H9 (cell line): ENCODE data around the gene PLA2G2C. TPM values are rescaled to one million over a fixed set of nuclear protein-coding genes. Genes with fewer than 3 reads are reported as not detected.

Experiments
- DNase-seq: peaks from one replicate; pipeline ENCODE4 v3.0.0-alpha.2; 2017
- H2AFZ ChIP-seq: one replicate; pipeline ENCODE4 v1.6.1; 2013; ENCODE audit warnings: mild to moderate bottlenecking, low read length, control low read depth, moderate library complexity
- H2AK5ac ChIP-seq: 2 replicates; pipeline ENCODE4 v1.6.1; 2013; ENCODE audit warnings: low read length, control low read depth, mixed read lengths; ENCODE audit not compliant: insufficient read length
- H2BK120ac ChIP-seq: one replicate; pipeline ENCODE4 v1.6.1; 2013; ENCODE audit warnings: low read depth, mild to moderate bottlenecking, low read length, control low read depth, inconsistent platforms; ENCODE audit not compliant: poor library complexity, severe bottlenecking
- H2BK12ac ChIP-seq: 2 replicates; pipeline ENCODE4 v1.6.1; 2013; ENCODE audit warnings: low read length, control low read depth, mixed read lengths, low read depth; ENCODE audit not compliant: insufficient read length
- H2BK15ac ChIP-seq: 2 replicates; pipeline ENCODE4 v1.6.1; 2013; ENCODE audit warnings: low read depth, low read length, control low read depth
- H2BK20ac ChIP-seq: one replicate; pipeline ENCODE4 v1.6.1; 2013; ENCODE audit warnings: low read depth, mild to moderate bottlenecking, low read length, control low read depth, inconsistent platforms; ENCODE audit not compliant: poor library complexity, severe bottlenecking
- H2BK5ac ChIP-seq: 2 replicates; pipeline ENCODE4 v1.6.1; 2013; ENCODE audit warnings: low read length, control low read depth, mixed read lengths; ENCODE audit not compliant: insufficient read length
- H3K14ac ChIP-seq: 2 replicates; pipeline ENCODE4 v1.6.1; 2013; ENCODE audit warnings: low read length, control low read depth; ENCODE audit not compliant: insufficient read depth
- H3K18ac ChIP-seq: 2 replicates; pipeline ENCODE4 v1.6.1; 2013; ENCODE audit warnings: low read depth, mild to moderate bottlenecking, mixed read lengths, low read length, control low read depth; ENCODE audit not compliant: insufficient read length
- H3K23ac ChIP-seq: 2 replicates; pipeline ENCODE4 v1.6.1; 2013; ENCODE audit warnings: low read length, control low read depth, mixed read lengths, low read depth; ENCODE audit not compliant: insufficient read length
- H3K23me2 ChIP-seq: 2 replicates; pipeline ENCODE4 v1.6.1; 2013; ENCODE audit warnings: low read depth, mild to moderate bottlenecking, mixed read lengths, low read length, control low read depth; ENCODE audit not compliant: insufficient read length, poor library complexity, severe bottlenecking
- H3K27ac ChIP-seq: 2 replicates; pipeline ENCODE4 v1.5.1; 2013; ENCODE audit warnings: low read length, control low read depth, mixed read lengths, low read depth; ENCODE audit not compliant: insufficient read length
- H3K27me3 ChIP-seq: 2 replicates; pipeline ENCODE4 v1.6.1; 2013; ENCODE audit warnings: low read length, control low read depth, inconsistent platforms; ENCODE audit not compliant: insufficient read depth
- H3K4ac ChIP-seq: 2 replicates; pipeline ENCODE4 v1.6.1; 2013; ENCODE audit warnings: low read depth, mild to moderate bottlenecking, control low read depth, inconsistent platforms, low read length, moderate library complexity
- H3K4me1 ChIP-seq: 2 replicates; pipeline ENCODE4 v1.6.1; 2013; ENCODE audit warnings: low read length, control low read depth, inconsistent platforms; ENCODE audit not compliant: insufficient read depth
- H3K4me2 ChIP-seq: 2 replicates; pipeline ENCODE4 v1.6.1; 2013; ENCODE audit warnings: low read length, control low read depth, mixed read lengths; ENCODE audit not compliant: insufficient read length, insufficient read depth
- H3K56ac ChIP-seq: 2 replicates; pipeline ENCODE4 v1.6.1; 2013; ENCODE audit warnings: low read depth, mild to moderate bottlenecking, mixed read lengths, low read length, control low read depth; ENCODE audit not compliant: insufficient read length
- H3K79me1 ChIP-seq: 2 replicates; pipeline ENCODE4 v1.6.1; 2013; ENCODE audit warnings: low read depth, mild to moderate bottlenecking, moderate library complexity, low read length, control low read depth, inconsistent platforms; ENCODE audit not compliant: insufficient read depth, poor library complexity, severe bottlenecking
- H3K79me2 ChIP-seq: 2 replicates; pipeline ENCODE4 v1.6.1; 2013; ENCODE audit warnings: low read length, control low read depth, inconsistent platforms; ENCODE audit not compliant: insufficient read depth
- H3K9ac ChIP-seq: 2 replicates; pipeline ENCODE4 v1.6.1; 2013; ENCODE audit warnings: low read length, control low read depth, mixed read lengths; ENCODE audit not compliant: insufficient read length; ENCODE audit errors: extremely low read depth
- H3K9me3 ChIP-seq: one replicate; pipeline ENCODE4 v1.6.1; 2013; ENCODE audit warnings: low read depth, low read length, inconsistent platforms; ENCODE audit not compliant: control insufficient read depth
- H3T11ph ChIP-seq: one replicate; pipeline ENCODE4 v1.6.1; 2013; ENCODE audit warnings: mild to moderate bottlenecking, low read length, control low read depth, inconsistent platforms
- H4K20me1 ChIP-seq: one replicate; pipeline ENCODE4 v1.6.1; 2013; ENCODE audit not compliant: control insufficient read depth, insufficient read length, insufficient read depth
- H4K5ac ChIP-seq: 2 replicates; pipeline ENCODE4 v1.6.1; 2013; ENCODE audit warnings: low read depth, mild to moderate bottlenecking, mixed read lengths, low read length, control low read depth; ENCODE audit not compliant: insufficient read length
- H4K8ac ChIP-seq: replicated peaks from 2 replicates; pipeline ENCODE4 v1.6.1; 2013; ENCODE audit warnings: low read length, control low read depth, mixed read lengths, low read depth; ENCODE audit not compliant: insufficient read length
- H4K91ac ChIP-seq: 2 replicates; pipeline ENCODE4 v1.6.1; 2013; ENCODE audit warnings: low read depth, mild to moderate bottlenecking, moderate library complexity, mixed read lengths, low read length, control low read depth; ENCODE audit not compliant: insufficient read length
- H3K27ac Mint-ChIP-seq, 3 experiments: 2 replicates in 2 of 3; 3 replicates in 1 of 3; pipeline ENCODE4 v1.8.0; 2020 to 2021; ENCODE audit warnings: mixed read lengths in 3 of 3, mild to moderate bottlenecking in 1 of 3, moderate library complexity in 1 of 3
- H3K27me3 Mint-ChIP-seq: 2 replicates; pipeline ENCODE4 v1.8.0; 2021; ENCODE audit warnings: low read depth, mild to moderate bottlenecking, moderate library complexity, mixed read lengths
- H3K36me3 Mint-ChIP-seq, 3 experiments: 2 replicates in 2 of 3; 3 replicates in 1 of 3; pipeline ENCODE4 v1.8.0; 2020 to 2021; ENCODE audit warnings: low read depth in 3 of 3, mixed read lengths in 3 of 3; ENCODE audit not compliant: insufficient read depth in 1 of 3
- H3K4me1 Mint-ChIP-seq, 2 experiments: 2 replicates each; pipeline ENCODE4 v1.8.0; 2020; ENCODE audit warnings: mixed read lengths in 2 of 2
- H3K4me3 Mint-ChIP-seq, 2 experiments: 2 replicates in 1 of 2; 3 replicates in 1 of 2; pipeline ENCODE4 v1.8.0; 2020 to 2021; ENCODE audit warnings: mild to moderate bottlenecking in 2 of 2, mixed read lengths in 2 of 2, moderate library complexity in 1 of 2
- H3K9me3 Mint-ChIP-seq, 2 experiments: 2 replicates in 1 of 2; 3 replicates in 1 of 2; pipeline ENCODE4 v1.8.0; 2020; ENCODE audit warnings: mild to moderate bottlenecking in 2 of 2, mixed read lengths in 2 of 2, moderate library complexity in 1 of 2
- CTCF ChIP-seq: fragments of 200-600 bp; sonication (generic); conservative IDR thresholded peaks from 3 replicates; pipeline ENCODE4 v1.8.0; 2021; ENCODE audit warnings: antibody characterized with exemption, mild to moderate bottlenecking
- WGBS: extraction: QIAGEN DNeasy Blood & Tissue Kit; methylation state at CpG from one replicate; pipeline ENCODE4 v1.1.7; 2013; ENCODE audit warnings: missing lambda C conversion rate, low lambda C conversion rate, mixed read lengths; ENCODE audit not compliant: insufficient read length; ENCODE audit errors: extremely low coverage; 5-methylcytosine and 5-hydroxymethylcytosine counted together
- total RNA-seq: library from RNA; stranded (reverse); gene quantifications from 2 replicates; pipeline ENCODE4 v1.2.1, GENCODE V29; 2021

Gene PLA2G2C
- total RNA-seq, 1 experiment from 2014 or later, result not detected

GRCh38 chr1:20143318-20143717 lies 43.0 kb downstream of the PLA2G2C start:
- H3K79me2 ChIP-seq, result no peaks in the 10 kb centered on the region
- no peak overlapping the region for H2AK5ac ChIP-seq
- H3K4me3 Mint-ChIP-seq, result no peak overlapping the region
- no peak overlapping the region for H2BK20ac ChIP-seq
- H3K4me2 ChIP-seq, result no peak overlapping the region
- no peaks in the 10 kb centered on the region for H3K4me1 ChIP-seq
- peaks cover 4 to 20% of the 10 kb centered on the region in 2 experiments for H3K4me1 Mint-ChIP-seq
- H4K20me1 ChIP-seq, result no peaks in the 10 kb centered on the region
- no peak overlapping the region for H2BK120ac ChIP-seq
- no peak overlapping the region; a peak in 1 of 7 replicates for H3K27ac Mint-ChIP-seq
- no peak overlapping the region for H3K23ac ChIP-seq
- no peak overlapping the region for H3K14ac ChIP-seq
- H3K79me1 ChIP-seq, result no peaks in the 10 kb centered on the region
- no peak for TF ChIP-seq CTCF
- no peak overlapping the region for H4K91ac ChIP-seq
- peaks cover 2% of the 10 kb centered on the region; the same call in 1 of the 2 replicates for H3K27me3 Mint-ChIP-seq
- H3K18ac ChIP-seq, result no peak overlapping the region
- H3T11ph ChIP-seq, result no peak overlapping the region
- H2BK12ac ChIP-seq, result no peak overlapping the region
- no peak overlapping the region for H3K4ac ChIP-seq
- H3K9ac ChIP-seq, result no peak overlapping the region
- no CpG with 5 or more reads among the region's 8 CpGs for WGBS
- H4K5ac ChIP-seq, result no peak overlapping the region
- H2BK15ac ChIP-seq, result no peak overlapping the region
- H3K27ac ChIP-seq, result no peak overlapping the region
- no peaks in the 10 kb centered on the region for H3K27me3 ChIP-seq
- H3K9me3 ChIP-seq, result no peaks in the 10 kb centered on the region
- no peak overlapping the region for H2BK5ac ChIP-seq
- no peaks in the 10 kb centered on the region for H3K36me3 Mint-ChIP-seq
- H3K9me3 Mint-ChIP-seq, result no peaks in the 10 kb centered on the region; a peak in 1 of 5 replicates
- H4K8ac ChIP-seq, result no peak overlapping the region
- H3K23me2 ChIP-seq, result no peaks in the 10 kb centered on the region
- DNase-seq, result no peak
- no peak overlapping the region for H2AFZ ChIP-seq
- H3K56ac ChIP-seq, result no peak overlapping the region
